Measurements from ENCODE around the gene DENR.
"Not testable (repeated sequence)": the region's sequence is repeated elsewhere in the genome, so short reads cannot be mapped to it uniquely, and the experiment has no call there.

DENR gene

GRCh38 chr12:122752464-122753318, at the start of gene DENR:
TSS of gene DENR (plus strand) at chr12:122752824. CDS start at chr12:122753702, 878 bp downstream.
- peak; percentile 79 for FAIRE-seq

- FAIRE-seq: not testable (repeated sequence)
Observed at GRCh38 chr12:122702890-122703611, 49.6 kb upstream of the DENR start, which contains the start of gene HCAR2. TSS of gene HCAR2 (minus strand) at chr12:122703357. CDS start at chr12:122703283, 74 bp downstream.

- FAIRE-seq: not testable (repeated sequence)
Observed at GRCh38 chr12:122703841-122704240, 48.8 kb upstream of the DENR start.

- FAIRE-seq: not testable (repeated sequence)
Observed at GRCh38 chr12:122709287-122709686, 43.3 kb upstream of the DENR start.

- FAIRE-seq: not testable (repeated sequence)
Observed at GRCh38 chr12:122710341-122710740, 42.3 kb upstream of the DENR start.

- FAIRE-seq: not testable (repeated sequence)
Observed at GRCh38 chr12:122711266-122711665, 41.4 kb upstream of the DENR start.

GRCh38 chr12:122713491-122714188, 39.0 kb upstream of the DENR start:
- FAIRE-seq: not testable (repeated sequence)

GRCh38 chr12:122715211-122715610, 37.4 kb upstream of the DENR start:
- FAIRE-seq: not testable (repeated sequence)

- FAIRE-seq: not testable (repeated sequence)
Observed at GRCh38 chr12:122716658-122717057, 36.0 kb upstream of the DENR start, which contains the start of gene HCAR3. TSS of gene HCAR3 (minus strand) at chr12:122716811. CDS start at chr12:122716737, 74 bp downstream.

- FAIRE-seq: no peak
Observed at GRCh38 chr12:122721057-122721545, 31.5 kb upstream of the DENR start.

- FAIRE-seq: no peak
Observed at GRCh38 chr12:122722387-122722786, 30.2 kb upstream of the DENR start.

- no peak for FAIRE-seq
Observed at GRCh38 chr12:122724641-122725243, 27.9 kb upstream of the DENR start.

- FAIRE-seq: no peak
Observed at GRCh38 chr12:122725452-122726079, 27.1 kb upstream of the DENR start.

GRCh38 chr12:122726080-122726558, 26.5 kb upstream of the DENR start:
- FAIRE-seq: no peak

GRCh38 chr12:122729583-122730214, 22.9 kb upstream of the DENR start:
- no peak for FAIRE-seq

- no peak for FAIRE-seq
Observed at GRCh38 chr12:122730215-122731014, 22.2 kb upstream of the DENR start, which contains the start of gene HCAR1. TSS of gene HCAR1 (minus strand) at chr12:122730844. CDS start at chr12:122730339, 505 bp downstream.

GRCh38 chr12:122732170-122732569, 20.5 kb upstream of the DENR start:
- no peak for FAIRE-seq

GRCh38 chr12:122732611-122733010, 20.0 kb upstream of the DENR start:
- FAIRE-seq: no peak

- FAIRE-seq: no peak
Observed at GRCh38 chr12:122738571-122738970, 14.1 kb upstream of the DENR start.

GRCh38 chr12:122740351-122740750, 12.3 kb upstream of the DENR start:
- FAIRE-seq: no peak
